ENCODE results near the gene FHOD3. TPM values are rescaled to one million over a fixed set of nuclear protein-coding genes. Genes with fewer than 3 reads are reported as not detected.

FHOD3 gene
- total and polyA plus RNA-seq, 2 of the 4 experiments (the other 2 are of a cell fraction): 14.6 to 16.0 TPM

- ATAC-seq (ENCODE audit: low read depth): no peak
- in situ Hi-C loops (cut with MboI; ENCODE audit: low sequenced_read_pairs) (no loop called here), dilution Hi-C loops (cut with HindIII; ENCODE audit: low sequenced_read_pairs, unreplicated experiment) (no loop called here), intact Hi-C loops (cut with micrococcal nuclease) (no loop called here)
- no peak overlapping the region for H3K14ac ChIP-seq (replicated peaks; ENCODE audit: low read depth, low read length)
- no peak overlapping the region for H3K18ac ChIP-seq (ENCODE audit: low read depth, low read length)
- no peak overlapping the region for H3K27ac ChIP-seq (ENCODE audit: insufficient read depth, low read length)
- H2BK5ac ChIP-seq (ENCODE audit: low read depth, low read length, poor library complexity, severe bottlenecking): no peak overlapping the region
- no peaks in the 10 kb centered on the region; the same call in 1 of the 2 replicates for H4K20me1 ChIP-seq (ENCODE audit: insufficient read depth, low read length)
- no peak overlapping the region for H2AFZ ChIP-seq (replicated peaks; ENCODE audit: low read length, poor library complexity)
- peaks cover 11% of the 10 kb centered on the region for H3K9me1 ChIP-seq (ENCODE audit: insufficient read depth, low read length)
- ChIA-PET POLR2A (ENCODE audit: unreplicated experiment) (no interaction called here), CTCF (no interaction called here)
- H2AK5ac ChIP-seq (ENCODE audit: low read depth, low read length): no peak overlapping the region
- H4K8ac ChIP-seq (ENCODE audit: low read depth in 2 of 2, low read length in 2 of 2): no peak overlapping the region
- H2BK20ac ChIP-seq (ENCODE audit: low read depth, low read length): no peak overlapping the region
- no peak overlapping the region for H2BK15ac ChIP-seq (ENCODE audit: low read depth, low read length)
- peaks cover 9% of the 10 kb centered on the region for H3K4me1 ChIP-seq (ENCODE audit: control insufficient read depth, insufficient read depth, low read length)
- H2BK120ac ChIP-seq (ENCODE audit: low read depth, low read length): no peak overlapping the region
- TF ChIP-seq FOS (IDR thresholded peaks at IDR 0.05; ENCODE audit: low read depth, low read length) (no peak), CTCF (conservative IDR thresholded peaks at IDR 0.05; ENCODE audit: low read depth, low read length) (no peak), USF2 (IDR thresholded peaks at IDR 0.05; ENCODE audit: low read depth, low read length) (no peak), SMC3 (IDR thresholded peaks at IDR 0.05; ENCODE audit: low read depth, low read length) (no peak), BHLHE40 (IDR thresholded peaks at IDR 0.05; ENCODE audit: low read depth, low read length) (no peak), CHD1 (IDR thresholded peaks at IDR 0.05; ENCODE audit: low read depth, low read length) (no peak), CEBPB (IDR thresholded peaks at IDR 0.05; ENCODE audit: low read depth, low read length) (no peak), RCOR1 (IDR thresholded peaks at IDR 0.05; ENCODE audit: insufficient replicate concordance, low read length) (no peak)
- no peak overlapping the region for H3K23ac ChIP-seq (ENCODE audit: low read depth, low read length)
- H3K56ac ChIP-seq (ENCODE audit: extremely low read depth, insufficient read depth, low read length): no peak overlapping the region
- no TSS peak for BruUV-seq (replicated peaks)
- no peaks in the 10 kb centered on the region; the same call in 1 of the 2 replicates for H3K36me3 ChIP-seq (ENCODE audit: control insufficient read depth, insufficient read depth, low read length)
- no peak for DNase-seq
- H3K9me3 ChIP-seq (ENCODE audit: control insufficient read depth, insufficient read depth, low read length): no peaks in the 10 kb centered on the region
- no peak overlapping the region for H4K5ac ChIP-seq (ENCODE audit: low read depth, low read length)
- H2AK9ac ChIP-seq (replicated peaks; ENCODE audit: low read depth, low read length, poor library complexity): no peak overlapping the region
- H3K4me3 ChIP-seq (ENCODE audit: insufficient read depth, low read depth, low read length): no peak overlapping the region
- no peak overlapping the region for H4K91ac ChIP-seq (ENCODE audit: insufficient read depth, low read depth, low read length)
- 90% methylated on average over 4 of the region's 10 CpGs; no CpG with 5 or more reads in 1 of the 2 experiments for WGBS, 2 experiments (ENCODE audit: extremely low coverage in 2 of 2, insufficient read length in 1 of 2)
- H3K79me1 ChIP-seq (ENCODE audit: low read depth in 1 of 2, low read length in 2 of 2): peaks cover 3 to 54% of the 10 kb centered on the region in 2 experiments; a peak in 3 of 4 replicates
- no peak overlapping the region for H3K9ac ChIP-seq (ENCODE audit: low read depth, low read length)
- no peak overlapping the region for H3K4ac ChIP-seq (ENCODE audit: low read depth, low read length)
- no peak overlapping the region for H3K4me2 ChIP-seq (ENCODE audit: low read depth, low read length)
- H3K27me3 ChIP-seq (ENCODE audit: control insufficient read depth, insufficient read depth, low read length): no peaks in the 10 kb centered on the region
Observed at GRCh38 chr18:36702401-36703013, 405.0 kb downstream of the FHOD3 start.

Data from IMR-90 (cell line).